Suppressor macrophage treated with lipopolysaccharide for 1 hour (primary cell): Measurements from ENCODE around the gene BBS9.

ENCODE experiments used
- DNase-seq, 3 donors: peaks; one replicate each; pipeline ENCODE4 v3.0.0-alpha.2; 2020 to 2022

Gene BBS9

GRCh38 chr7:33563651-33564050, 434.3 kb downstream of the BBS9 start:
- DNase-seq = no peak

DNA sequence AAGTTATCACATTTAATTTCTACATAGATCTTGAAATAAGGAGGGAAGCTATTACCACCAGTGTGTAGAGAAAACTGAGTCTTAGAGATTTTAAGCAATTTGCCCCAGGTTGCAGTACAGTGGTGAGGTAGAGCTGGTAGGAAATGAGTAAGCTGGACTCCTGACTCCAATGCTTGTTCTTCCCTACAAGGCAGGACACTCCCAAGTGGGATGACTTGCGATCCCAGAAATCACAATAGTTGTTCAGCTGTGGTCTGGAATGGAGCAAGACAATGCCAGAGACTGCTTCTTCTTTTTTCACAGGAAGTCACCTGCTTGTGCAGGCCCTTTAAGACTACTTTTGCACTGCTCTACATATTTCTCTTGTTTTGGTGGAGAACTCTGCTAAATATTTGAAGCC, 448.8 kb downstream of the BBS9 start:
- DNase-seq = no peak

- no peak for DNase-seq
These were observed 449.7 kb downstream of the BBS9 start for GRCh38 chr7:33578881-33579672.

DNA sequence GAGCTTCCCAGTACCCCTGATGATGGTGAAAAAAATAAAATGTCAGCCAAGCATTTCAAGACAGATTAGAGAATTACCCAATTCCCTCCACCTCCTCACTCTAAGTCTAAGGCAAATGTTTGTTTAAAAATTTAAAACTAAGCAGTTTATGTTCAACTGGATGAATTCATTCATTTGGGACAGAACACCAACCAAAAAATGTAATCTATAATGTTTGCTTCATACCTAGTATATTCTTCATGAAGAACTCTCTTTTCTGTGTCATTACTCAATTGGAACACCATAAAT, 450.3 kb downstream of the BBS9 start:
- no peak for DNase-seq

- no peak for DNase-seq
These were observed 451.9 kb downstream of the BBS9 start for GRCh38 chr7:33581236-33581635.

DNA sequence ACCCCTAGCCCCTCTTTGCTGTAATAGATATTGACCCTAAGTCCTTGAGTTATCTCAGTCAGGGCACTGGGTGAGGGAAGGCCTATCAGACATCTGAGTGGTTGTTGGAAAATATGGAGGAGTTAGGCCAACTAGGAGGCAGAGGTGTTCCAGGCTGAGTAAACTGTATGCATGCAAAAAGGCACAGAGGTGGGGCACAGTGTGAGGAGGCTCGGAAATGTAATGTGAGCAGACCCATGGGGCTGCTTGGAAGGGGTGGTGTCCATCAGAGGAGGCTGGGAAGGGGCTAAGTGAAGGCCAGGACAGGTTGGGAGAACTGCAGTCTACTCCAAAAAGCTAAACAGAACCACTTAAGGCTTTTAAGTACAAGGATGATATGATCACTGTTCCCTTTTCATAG, 452.7 kb downstream of the BBS9 start:
- no peak for DNase-seq

GRCh38 chr7:33582533-33582932, 453.2 kb downstream of the BBS9 start:
- no peak for DNase-seq

DNA sequence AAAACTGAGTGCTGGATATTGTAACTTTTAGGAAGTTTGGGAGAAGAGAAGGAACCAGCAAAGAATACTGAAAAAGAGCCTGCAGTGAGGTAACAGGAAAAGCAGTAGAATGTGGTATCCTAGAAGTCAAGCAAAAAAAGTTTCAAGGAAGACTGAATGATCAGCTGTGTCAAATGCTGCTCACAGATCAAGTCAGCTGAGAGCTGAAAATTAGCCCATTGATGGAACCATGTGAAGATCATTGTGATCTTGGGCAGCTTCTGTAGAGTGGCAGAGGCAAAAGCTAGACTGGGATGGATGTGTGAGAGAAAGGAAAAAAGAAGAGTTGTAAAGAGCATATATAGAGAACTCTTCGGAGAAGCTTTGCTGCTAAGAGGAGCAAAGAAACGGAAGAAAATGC, 460.5 kb downstream of the BBS9 start:
- no peak for DNase-seq

DNA sequence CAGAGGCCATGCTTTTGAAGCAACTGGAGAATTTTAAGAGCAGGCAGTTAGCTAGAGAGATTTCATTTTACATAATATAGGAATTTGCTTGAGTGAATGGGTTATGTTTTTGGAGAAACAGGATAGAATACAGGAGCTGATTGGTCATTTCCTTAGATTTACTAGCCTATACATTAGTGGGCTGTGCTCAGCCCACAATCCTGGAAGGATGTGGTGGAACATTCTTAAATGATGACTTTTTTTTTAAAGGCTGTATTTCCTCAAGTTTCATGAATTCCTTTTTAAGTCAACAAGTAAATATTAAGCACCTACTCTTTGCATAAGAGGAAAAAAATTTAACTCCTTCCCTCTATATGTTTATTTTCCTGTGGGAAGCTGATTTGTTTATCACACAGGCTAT, 461.6 kb downstream of the BBS9 start:
- no peak for DNase-seq

- peak in 1 of 3 donors; percentile 3 for DNase-seq
These were observed 462.1 kb downstream of the BBS9 start for GRCh38 chr7:33591490-33591889.

GRCh38 chr7:33592718-33593117, 463.4 kb downstream of the BBS9 start:
- no peak for DNase-seq

DNA sequence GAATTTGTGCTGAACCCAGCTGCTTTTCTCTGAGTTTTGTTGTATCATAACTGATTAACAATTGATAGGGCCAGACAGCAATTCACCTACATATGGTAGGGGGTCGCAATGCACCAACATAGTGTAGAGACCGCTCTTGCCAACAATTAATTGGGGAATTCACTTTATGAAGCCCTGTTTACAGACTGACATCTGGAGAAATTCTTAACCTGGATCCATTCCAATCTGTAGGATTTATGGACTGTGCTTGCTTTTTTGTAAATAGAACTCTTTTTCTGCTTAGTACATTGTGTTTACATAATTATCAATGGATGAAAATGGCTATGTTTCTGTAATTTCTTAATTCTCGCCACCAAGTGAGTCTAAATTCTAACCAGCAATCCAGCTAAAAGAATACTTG, 464.2 kb downstream of the BBS9 start:
- no peak for DNase-seq

DNA sequence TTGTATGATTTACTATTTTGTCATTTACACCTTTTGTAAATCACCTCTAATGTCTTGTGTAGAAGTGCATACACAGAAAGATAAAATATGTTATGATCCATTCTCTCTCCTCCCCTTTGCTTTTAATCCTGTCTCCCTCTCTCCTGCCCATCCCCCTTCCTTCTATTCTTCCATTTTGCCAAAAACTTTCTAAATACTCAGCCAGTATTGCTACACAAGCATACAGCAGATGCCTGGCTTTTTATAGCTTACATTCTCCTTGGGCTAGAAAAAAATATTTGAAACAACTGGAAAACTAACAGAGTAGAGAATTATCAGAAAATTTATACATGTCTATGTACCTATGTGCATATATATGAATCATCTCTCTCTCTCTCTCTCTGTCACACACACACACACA, 467.3 kb downstream of the BBS9 start:
- DNase-seq = no peak

GRCh38 chr7:33597181-33597580, 467.8 kb downstream of the BBS9 start:
- DNase-seq = no peak

DNA sequence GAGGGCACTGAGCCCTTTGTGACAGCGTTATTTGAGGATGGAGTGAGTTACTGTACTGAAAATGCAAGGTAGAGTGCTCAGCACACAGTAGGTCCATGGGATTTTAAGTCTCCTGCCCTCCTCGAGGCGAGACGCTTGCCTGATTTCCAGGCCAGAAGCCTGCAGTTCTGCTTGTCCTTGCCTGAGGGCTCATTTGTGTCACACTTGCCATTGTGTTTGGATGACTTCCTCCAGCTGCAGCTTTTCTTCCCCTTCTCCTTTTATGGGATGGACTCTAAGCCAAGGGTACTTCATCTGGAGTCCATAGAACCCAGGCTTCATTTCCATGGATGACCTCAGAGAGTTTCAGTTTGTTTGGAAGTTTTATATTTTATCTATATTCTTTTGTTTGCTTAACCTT, 471.7 kb downstream of the BBS9 start:
- no peak for DNase-seq

DNA sequence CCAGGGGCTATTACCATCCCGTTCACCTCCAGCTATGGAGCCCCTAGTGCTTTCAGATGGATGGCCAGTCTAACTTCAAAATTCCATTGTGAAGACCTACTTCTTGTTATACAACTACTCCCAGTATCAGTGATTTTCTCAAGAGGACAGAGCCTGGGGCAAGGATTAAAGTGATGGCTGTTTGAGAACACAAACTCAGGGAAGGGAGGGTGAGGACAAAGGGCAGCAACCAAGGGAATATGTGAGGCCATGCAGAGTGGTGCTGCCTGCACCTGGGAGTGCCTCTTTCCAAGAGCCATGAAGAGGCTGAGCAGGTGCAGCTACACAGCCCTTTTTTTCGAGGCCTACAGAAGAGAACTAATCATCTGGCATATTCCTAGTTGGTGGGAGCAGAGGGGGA, 472.5 kb downstream of the BBS9 start:
- no peak for DNase-seq

GRCh38 chr7:33604056-33604455, 474.7 kb downstream of the BBS9 start:
- no peak for DNase-seq

DNA sequence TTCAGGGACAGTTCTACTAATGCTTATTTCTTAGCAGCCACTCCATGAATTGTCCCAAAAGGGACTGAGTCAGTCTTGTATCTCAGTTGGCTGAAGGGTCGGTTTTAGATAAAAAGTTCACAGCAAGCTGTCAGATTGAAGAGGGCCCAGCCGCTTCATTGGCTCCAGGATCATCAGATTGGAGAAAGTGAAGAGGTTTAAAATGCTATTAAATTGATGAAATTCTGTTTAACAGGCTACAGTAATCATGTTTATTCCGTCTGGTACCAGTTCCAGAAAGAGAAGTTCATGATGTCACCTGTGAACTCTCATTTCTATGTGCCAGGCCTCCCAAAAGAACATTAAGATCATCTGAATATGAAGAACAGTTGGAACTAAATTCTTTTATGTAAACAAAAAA, 481.6 kb downstream of the BBS9 start:
- no peak for DNase-seq

- DNase-seq = no peak
These were observed 483.1 kb downstream of the BBS9 start for GRCh38 chr7:33612442-33612841.

DNA sequence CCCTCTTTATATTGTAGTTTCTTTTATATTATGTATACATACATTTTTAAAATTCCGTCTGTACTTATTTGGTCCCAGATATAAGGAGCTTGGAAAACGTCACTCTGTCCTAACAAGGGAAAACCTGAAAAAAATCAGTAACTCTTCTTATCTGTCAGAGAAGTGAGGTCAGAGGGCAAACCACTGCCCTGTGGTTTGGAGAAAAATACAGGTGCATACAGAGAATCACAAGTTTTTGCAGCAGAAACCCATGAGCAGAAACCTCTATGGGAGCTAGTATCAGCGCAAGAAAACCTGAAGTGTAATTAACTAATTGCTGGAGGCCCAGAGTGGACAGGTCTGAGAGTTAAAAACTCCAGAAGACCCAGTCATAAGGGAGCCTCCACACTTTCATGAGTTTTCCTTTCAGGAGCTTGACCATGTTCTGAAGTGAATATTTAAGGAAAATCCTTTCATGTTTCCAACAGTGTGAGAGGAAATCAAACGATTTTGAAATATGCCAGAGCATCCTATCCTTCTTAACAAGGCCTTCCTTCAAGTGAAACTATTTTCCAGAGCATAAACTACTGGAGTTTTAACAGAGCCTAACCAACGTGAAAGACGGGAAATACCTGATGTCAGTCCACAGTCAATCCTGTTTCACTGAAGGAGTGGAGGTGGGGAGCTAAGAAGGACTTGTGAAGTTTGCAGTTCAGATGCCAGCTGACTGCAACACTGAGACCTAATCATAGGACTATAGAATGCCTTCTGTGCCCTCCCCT, 485.2 kb downstream of the BBS9 start:
- no peak for DNase-seq

GRCh38 chr7:33616752-33617151, 487.4 kb downstream of the BBS9 start:
- DNase-seq = no peak

GRCh38 chr7:33619264-33619663, 489.9 kb downstream of the BBS9 start:
- no peak for DNase-seq

GRCh38 chr7:33623267-33623666, 493.9 kb downstream of the BBS9 start:
- no peak for DNase-seq

GRCh38 chr7:33624215-33624614, 494.9 kb downstream of the BBS9 start:
- DNase-seq = no peak

DNA sequence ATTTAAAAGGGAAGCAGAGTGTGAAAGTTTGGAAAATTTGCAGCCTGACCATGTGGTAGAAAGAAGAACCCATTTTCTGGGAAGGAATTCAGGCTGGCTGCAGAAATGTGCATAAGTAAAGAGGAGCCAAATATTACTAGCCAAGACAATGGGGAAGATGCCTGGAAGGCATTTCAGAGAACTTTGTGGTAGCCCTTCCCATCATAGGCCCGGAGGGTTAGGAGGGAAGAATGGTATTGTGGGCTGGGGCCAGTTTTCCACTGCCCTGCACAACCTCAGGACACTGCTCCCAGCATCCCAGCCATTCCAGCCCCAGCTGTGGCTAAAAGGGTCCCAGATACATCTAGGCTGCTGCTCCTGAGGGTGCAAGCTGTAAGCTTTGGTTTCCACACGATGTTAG, 497.5 kb downstream of the BBS9 start:
- DNase-seq = peak in 1 of 3 donors; percentile 1
